RWPE2 (cell line): ENCODE measurements around the gene TMEM132D.

Source experiments
- ATAC-seq: fragments of 200-7000 bp; cut with Tn5 transposase; 3 replicates; pipeline ENCODE4 v1.9.1; 2021; ENCODE audit warnings: low read depth
- DNase-seq: peaks from one replicate; pipeline ENCODE4 v3.0.0-alpha.2; 2020; ENCODE audit warnings: low spot score
- H3K27ac ChIP-seq: fragments of 450-650 bp; 2 replicates; pipeline ENCODE4 v1.5.1; 2017; ENCODE audit warnings: mild to moderate bottlenecking; ENCODE audit not compliant: poor library complexity, severe bottlenecking
- H3K27me3 ChIP-seq: fragments of 250-450 bp; sonication (Bioruptor Pico); 2 replicates; pipeline ENCODE4 v1.5.1; 2021; ENCODE audit warnings: mild to moderate bottlenecking, moderate library complexity; ENCODE audit not compliant: insufficient read depth, poor library complexity, severe bottlenecking
- H3K36me3 ChIP-seq: fragments of 250-450 bp; sonication (Bioruptor Pico); 2 replicates; pipeline ENCODE4 v1.5.1; 2020; ENCODE audit warnings: low read depth, mild to moderate bottlenecking, moderate library complexity
- H3K4me1 ChIP-seq: fragments of 250-450 bp; sonication (Bioruptor Pico); 2 replicates; pipeline ENCODE4 v1.5.1; 2021; ENCODE audit warnings: mild to moderate bottlenecking, moderate library complexity; ENCODE audit not compliant: insufficient read depth, poor library complexity, severe bottlenecking
- H3K4me3 ChIP-seq: fragments of 250-450 bp; sonication (Bioruptor Pico); 2 replicates; pipeline ENCODE4 v1.5.1; 2021; ENCODE audit warnings: mild to moderate bottlenecking, moderate library complexity; ENCODE audit not compliant: severe bottlenecking
- H3K9me3 ChIP-seq: fragments of 250-450 bp; sonication (Bioruptor Pico); 2 replicates; pipeline ENCODE4 v1.5.1; 2021; ENCODE audit warnings: mild to moderate bottlenecking, moderate library complexity; ENCODE audit not compliant: severe bottlenecking
- CTCF ChIP-seq: fragments of 450-650 bp; IDR thresholded peaks from one replicate; pipeline ENCODE4 v1.5.1; 2017; ENCODE audit warnings: mild to moderate bottlenecking, moderate library complexity; ENCODE audit not compliant: poor library complexity, severe bottlenecking

The TMEM132D gene

GRCh38 chr12:129084875-129085826 lies 818.7 kb downstream of the TMEM132D start:
- Histone ChIP-seq H3K27ac (no peak overlapping the region), H3K4me1 (no peaks in the 10 kb centered on the region), H3K9me3 (no peaks in the 10 kb centered on the region), H3K4me3 (no peak overlapping the region), H3K36me3 (no peaks in the 10 kb centered on the region), H3K27me3 (no peaks in the 10 kb centered on the region)
- ATAC-seq (no peak), DNase-seq (no peak)
- TF ChIP-seq CTCF = no peak

DNA sequence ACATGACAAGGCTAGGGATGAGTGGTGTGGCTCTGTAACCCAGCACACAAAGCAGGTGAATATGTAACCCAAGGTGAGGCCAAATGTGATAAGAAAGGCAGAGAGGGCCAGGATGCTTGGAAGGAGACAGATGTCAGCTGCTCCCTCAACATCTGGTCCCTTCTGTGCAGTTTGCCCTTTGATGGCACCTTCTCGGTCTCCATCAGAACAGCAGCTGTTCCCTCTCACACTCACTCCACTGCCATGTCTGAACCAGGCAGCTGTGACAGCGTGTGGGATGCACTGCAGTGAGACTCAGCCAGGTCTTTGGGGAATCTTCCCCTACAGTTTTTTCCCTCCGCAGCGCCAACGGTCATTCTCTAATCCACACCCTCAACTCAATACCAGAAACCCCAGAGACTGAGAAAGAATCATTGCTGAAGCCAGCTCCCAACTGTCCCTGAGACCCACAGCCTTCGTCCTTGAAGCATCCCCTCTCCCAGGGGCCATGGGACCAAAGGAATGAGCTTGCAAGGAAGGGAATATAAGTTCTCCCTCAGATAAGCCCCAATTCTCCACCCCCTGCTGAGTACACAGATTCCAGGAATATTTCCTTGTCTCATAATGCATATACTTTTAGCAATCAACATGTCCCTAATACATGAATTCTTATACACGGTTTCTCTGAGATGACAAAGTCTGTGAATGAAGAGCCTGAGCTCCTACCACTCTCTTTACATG lies 820.5 kb downstream of the TMEM132D start:
- no peak for TF ChIP-seq CTCF
- Histone ChIP-seq H3K27ac (no peak overlapping the region), H3K9me3 (no peaks in the 10 kb centered on the region), H3K4me1 (no peaks in the 10 kb centered on the region), H3K36me3 (no peaks in the 10 kb centered on the region), H3K27me3 (no peaks in the 10 kb centered on the region), H3K4me3 (no peak overlapping the region)
- DNase-seq = no peak
- no peak for ATAC-seq

- H3K36me3 ChIP-seq = no peaks in the 10 kb centered on the region
- H3K4me3 ChIP-seq = no peak overlapping the region
- no peaks in the 10 kb centered on the region for H3K27me3 ChIP-seq
- H3K27ac ChIP-seq = no peak overlapping the region
- DNase-seq (no peak), ATAC-seq (no peak)
- TF ChIP-seq CTCF = no peak
- H3K4me1 ChIP-seq = no peaks in the 10 kb centered on the region
- no peaks in the 10 kb centered on the region for H3K9me3 ChIP-seq
Measured at GRCh38 chr12:129082441-129082840, 821.4 kb downstream of the TMEM132D start.

DNA sequence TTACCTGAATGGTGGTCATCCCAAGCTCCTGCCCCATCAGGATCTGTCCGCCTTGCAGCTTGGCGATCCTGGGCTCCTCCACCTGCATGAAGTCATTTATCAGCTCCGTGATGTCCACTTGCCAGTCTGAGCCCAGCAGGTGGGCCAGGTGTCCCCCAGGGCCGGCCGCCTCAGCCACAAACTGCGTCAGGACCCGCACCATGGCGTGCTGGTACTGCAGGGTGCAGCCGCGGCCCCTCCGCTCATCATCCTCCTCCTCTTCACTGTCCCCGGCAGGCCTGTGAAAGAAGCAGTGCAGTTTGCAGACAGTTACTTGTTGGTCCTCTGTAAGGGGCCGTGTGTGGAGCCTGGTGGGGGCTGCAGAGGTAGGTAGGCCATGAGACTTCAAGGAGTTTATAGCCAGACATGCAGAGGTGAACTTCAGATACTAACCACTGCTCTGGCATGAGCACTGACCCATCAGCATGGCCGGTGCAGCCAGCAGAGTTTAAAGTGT lies 822.0 kb downstream of the TMEM132D start:
- H3K9me3 ChIP-seq = no peaks in the 10 kb centered on the region
- H3K4me3 ChIP-seq = no peak overlapping the region
- no peak for ATAC-seq
- no peak for DNase-seq
- H3K27me3 ChIP-seq = no peaks in the 10 kb centered on the region
- H3K4me1 ChIP-seq = no peaks in the 10 kb centered on the region
- no peaks in the 10 kb centered on the region for H3K36me3 ChIP-seq
- no peak for TF ChIP-seq CTCF
- no peak overlapping the region for H3K27ac ChIP-seq
